Measurements from ENCODE around the gene PET100.

Gene PET100

DNA sequence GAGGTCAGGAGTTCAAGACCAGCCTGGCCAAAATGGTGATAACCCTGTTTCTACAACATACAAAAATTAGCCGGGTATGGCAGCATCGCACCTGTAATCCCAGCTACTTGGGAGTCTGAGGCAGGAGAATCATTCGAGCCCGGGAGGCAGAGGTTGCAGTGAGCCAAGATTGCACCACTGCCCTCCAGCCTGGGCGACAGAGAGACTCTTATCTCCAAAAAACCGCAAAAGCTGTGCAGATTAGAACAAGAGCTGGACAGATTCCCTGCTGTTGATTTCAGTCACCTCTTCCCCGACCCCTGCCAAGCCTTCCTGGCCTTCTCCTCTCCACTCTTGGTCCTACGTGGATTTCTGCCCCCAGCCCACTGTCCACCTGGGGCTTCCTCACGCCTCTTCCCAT lies 25.7 kb upstream of the PET100 start:
- Histone ChIP-seq H3K4me3 (ENCODE audit: low read length) (no peak overlapping the region), H3K36me3 (ENCODE audit: control insufficient read depth, low read depth, low read length) (peaks cover 5% of the 10 kb centered on the region), H3K9me3 (ENCODE audit: control insufficient read depth, low read depth, low read length) (no peaks in the 10 kb centered on the region), H3K27ac (ENCODE audit: low read length) (no peak overlapping the region), H3K27me3 (ENCODE audit: control insufficient read depth, insufficient read depth, low read length) (no peaks in the 10 kb centered on the region), H3K9ac (ENCODE audit: low read length) (no peak overlapping the region), H3K4me1 (ENCODE audit: control insufficient read depth, low read depth, low read length) (no peaks in the 10 kb centered on the region)

DNA sequence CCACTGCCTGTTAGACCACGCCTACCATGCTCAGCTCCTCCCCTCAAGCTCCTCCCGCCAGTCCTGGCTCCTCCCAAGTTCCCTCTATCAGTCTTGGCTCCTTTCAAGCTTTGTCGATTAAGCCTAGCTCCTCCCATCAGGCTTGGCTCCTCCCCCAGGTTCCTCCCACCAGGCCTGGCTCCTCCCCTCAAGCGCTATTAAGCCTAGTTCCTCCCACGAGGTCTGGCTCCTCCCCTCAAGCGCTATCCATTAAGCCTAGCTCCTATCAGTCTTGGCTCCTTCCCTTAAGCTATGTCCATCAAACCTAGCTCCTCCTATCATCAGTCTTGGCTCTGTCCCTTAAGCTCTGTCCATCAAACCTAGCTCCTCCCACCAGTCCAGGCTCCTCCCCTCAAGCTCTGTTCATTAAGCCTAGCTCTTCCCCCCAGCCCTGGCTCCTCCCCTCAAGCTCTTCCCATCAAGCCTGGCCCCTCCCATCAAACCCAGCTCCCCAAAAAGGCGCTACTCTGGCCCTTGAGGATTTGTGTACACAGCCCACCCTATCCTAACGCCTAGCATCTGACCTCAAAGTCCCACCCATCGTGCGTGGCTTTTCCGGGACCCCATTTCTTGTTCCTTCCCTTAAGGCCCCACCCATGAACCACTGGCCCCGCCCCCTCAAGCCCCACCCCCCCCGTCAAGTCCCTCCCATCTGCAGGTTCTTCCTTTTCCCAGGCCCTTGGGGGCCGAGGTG lies 23.9 kb upstream of the PET100 start:
- Histone ChIP-seq H3K4me3 (ENCODE audit: low read length) (no peak overlapping the region), H3K9me3 (ENCODE audit: control insufficient read depth, low read depth, low read length) (no peaks in the 10 kb centered on the region), H3K27me3 (ENCODE audit: control insufficient read depth, insufficient read depth, low read length) (no peaks in the 10 kb centered on the region), H3K9ac (ENCODE audit: low read length) (no peak overlapping the region), H3K4me1 (ENCODE audit: control insufficient read depth, low read depth, low read length) (no peaks in the 10 kb centered on the region), H3K36me3 (ENCODE audit: control insufficient read depth, low read depth, low read length) (peaks cover 5% of the 10 kb centered on the region), H3K27ac (ENCODE audit: low read length) (no peak overlapping the region)

DNA sequence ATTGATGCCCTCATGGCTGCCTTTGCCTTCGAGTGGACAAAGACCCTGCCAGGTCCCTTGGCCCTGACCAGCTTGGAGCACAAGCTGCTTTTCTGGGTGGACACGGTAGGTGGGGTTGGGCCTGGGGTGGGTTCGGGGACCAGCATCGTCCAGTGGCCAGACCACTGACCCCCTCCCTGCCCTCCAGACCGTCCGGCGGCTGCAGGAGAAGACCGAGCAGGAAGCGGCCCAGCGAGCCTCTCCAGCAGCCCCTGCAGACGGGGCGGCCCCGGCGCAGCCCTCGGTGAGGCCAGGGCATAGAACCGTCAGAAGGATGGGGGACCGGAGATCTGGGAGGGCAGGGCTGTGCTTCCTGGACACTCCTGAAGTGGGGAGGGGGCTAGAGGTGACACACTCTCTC lies 23.3 kb upstream of the PET100 start:
- peaks cover 5% of the 10 kb centered on the region for H3K36me3 ChIP-seq (ENCODE audit: control insufficient read depth, low read depth, low read length)
- H3K4me3 ChIP-seq (ENCODE audit: low read length), result no peak overlapping the region
- no peaks in the 10 kb centered on the region for H3K27me3 ChIP-seq (ENCODE audit: control insufficient read depth, insufficient read depth, low read length)
- no peak overlapping the region for H3K9ac ChIP-seq (ENCODE audit: low read length)
- H3K4me1 ChIP-seq (ENCODE audit: control insufficient read depth, low read depth, low read length), result no peaks in the 10 kb centered on the region
- H3K27ac ChIP-seq (ENCODE audit: low read length), result no peak overlapping the region
- no peaks in the 10 kb centered on the region for H3K9me3 ChIP-seq (ENCODE audit: control insufficient read depth, low read depth, low read length)

DNA sequence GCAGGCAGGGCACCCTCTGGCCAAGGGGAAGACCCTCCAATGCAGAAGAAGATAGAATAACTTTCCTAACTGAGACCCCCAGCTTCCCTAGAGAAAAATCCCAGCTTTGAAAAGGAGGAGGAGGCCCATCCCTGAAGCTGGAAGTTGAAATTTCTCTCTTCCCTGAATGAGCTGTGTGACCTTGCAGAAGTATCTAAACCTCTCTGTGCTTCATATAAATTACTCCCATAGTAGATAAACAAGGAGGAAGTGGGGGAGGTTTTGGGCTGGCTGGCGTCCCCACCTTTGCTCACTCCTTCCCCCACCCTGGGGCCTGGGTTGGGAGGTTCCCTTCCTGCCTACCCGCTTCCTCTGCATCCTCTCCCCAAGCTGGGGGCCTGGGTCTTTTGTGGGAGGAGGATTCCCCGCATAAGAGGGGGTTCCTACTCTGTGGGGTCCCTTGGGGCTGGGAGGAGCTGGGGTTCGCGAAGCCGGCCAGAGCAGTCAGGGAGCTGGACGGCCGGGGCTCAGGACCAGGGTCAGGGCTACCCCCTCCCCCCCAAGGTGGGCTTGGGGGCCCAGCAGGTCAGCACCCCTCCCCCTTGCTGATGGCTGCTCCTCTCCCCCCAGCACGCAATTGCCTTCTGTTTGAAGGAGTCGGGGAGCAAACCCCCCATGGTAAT lies 22.2 kb upstream of the PET100 start:
- Histone ChIP-seq H3K9ac (ENCODE audit: low read length) (no peak overlapping the region), H3K27ac (ENCODE audit: low read length) (no peak overlapping the region), H3K4me1 (ENCODE audit: control insufficient read depth, low read depth, low read length) (no peaks in the 10 kb centered on the region), H3K27me3 (ENCODE audit: control insufficient read depth, insufficient read depth, low read length) (no peaks in the 10 kb centered on the region), H3K4me3 (ENCODE audit: low read length) (no peak overlapping the region), H3K36me3 (ENCODE audit: control insufficient read depth, low read depth, low read length) (peaks cover 5% of the 10 kb centered on the region), H3K9me3 (ENCODE audit: control insufficient read depth, low read depth, low read length) (no peaks in the 10 kb centered on the region)

DNA sequence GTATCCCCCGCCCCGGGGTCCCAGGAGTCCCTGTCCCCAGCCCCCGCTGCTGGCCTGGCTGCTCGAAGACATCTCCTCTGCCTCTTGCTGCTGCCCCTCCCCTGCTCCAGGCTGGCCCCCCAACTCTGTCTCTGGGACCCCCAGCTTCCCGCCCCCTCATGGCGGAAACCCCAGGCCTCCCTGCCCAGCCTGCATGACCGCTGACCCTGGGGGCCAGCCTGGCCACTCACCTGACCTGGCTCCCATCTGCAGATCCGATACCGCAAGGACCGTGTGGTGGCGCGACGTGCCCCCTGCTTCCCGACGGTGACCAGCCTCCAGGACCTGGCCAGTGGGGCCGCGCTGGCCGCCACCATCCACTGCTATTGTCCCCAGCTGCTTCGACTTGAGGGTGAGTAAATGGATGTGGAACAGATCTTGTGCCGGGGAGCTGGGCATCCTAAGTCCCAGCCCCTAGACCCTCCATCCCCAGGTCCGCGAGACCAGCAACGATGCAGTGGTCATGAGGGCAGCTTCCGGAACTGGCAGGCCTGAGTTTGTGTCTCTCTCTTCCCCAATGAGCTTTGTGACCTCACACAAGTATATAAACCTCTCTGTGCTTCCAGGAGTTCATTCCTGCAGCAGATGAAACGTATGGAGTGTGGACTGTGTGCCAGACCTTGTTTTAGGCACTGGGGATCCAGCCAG lies 21.6 kb upstream of the PET100 start:
- no peak overlapping the region for H3K9ac ChIP-seq (ENCODE audit: low read length)
- H3K4me1 ChIP-seq (ENCODE audit: control insufficient read depth, low read depth, low read length), result no peaks in the 10 kb centered on the region
- no peaks in the 10 kb centered on the region for H3K27me3 ChIP-seq (ENCODE audit: control insufficient read depth, insufficient read depth, low read length)
- no peak overlapping the region for H3K27ac ChIP-seq (ENCODE audit: low read length)
- H3K9me3 ChIP-seq (ENCODE audit: control insufficient read depth, low read depth, low read length), result no peaks in the 10 kb centered on the region
- no peak overlapping the region for H3K4me3 ChIP-seq (ENCODE audit: low read length)
- peaks cover 5% of the 10 kb centered on the region for H3K36me3 ChIP-seq (ENCODE audit: control insufficient read depth, low read depth, low read length)

DNA sequence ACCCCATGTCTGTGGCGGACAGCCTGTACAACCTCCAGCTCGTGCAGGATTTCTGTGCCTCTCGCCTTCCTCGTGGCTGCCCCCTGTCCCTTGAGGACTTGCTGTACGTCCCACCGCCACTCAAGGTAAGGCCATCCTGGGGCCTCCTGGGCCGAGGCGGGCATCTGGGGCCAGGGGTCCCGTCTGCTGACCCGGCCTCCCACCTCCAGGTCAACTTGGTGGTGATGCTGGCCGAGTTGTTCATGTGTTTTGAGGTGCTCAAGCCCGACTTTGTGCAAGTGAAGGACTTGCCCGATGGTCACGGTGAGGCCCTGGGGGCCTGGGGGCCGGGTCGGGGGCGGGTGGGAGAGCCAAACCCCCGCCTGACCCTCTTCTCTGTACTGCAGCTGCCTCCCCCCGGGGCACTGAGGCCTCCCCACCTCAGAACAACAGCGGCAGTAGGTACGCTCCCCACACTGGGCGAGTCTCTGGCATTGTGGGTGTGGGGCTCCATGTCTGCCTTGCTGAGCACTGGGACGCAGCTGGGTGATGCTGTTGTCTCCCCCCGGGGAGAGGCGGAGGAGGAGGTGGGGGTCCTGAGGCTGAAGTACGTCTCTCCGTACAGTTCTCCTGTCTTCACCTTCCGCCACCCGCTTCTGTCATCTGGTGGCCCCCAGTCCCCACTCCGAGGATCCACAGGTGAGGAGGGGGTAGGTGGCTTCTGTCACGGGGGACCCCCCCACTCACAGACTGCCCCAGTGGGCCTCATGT lies 18.9 kb upstream of the PET100 start:
- Histone ChIP-seq H3K27me3 (ENCODE audit: control insufficient read depth, insufficient read depth, low read length) (no peaks in the 10 kb centered on the region), H3K9ac (ENCODE audit: low read length) (no peak overlapping the region), H3K4me3 (ENCODE audit: low read length) (no peak overlapping the region), H3K27ac (ENCODE audit: low read length) (no peak overlapping the region), H3K9me3 (ENCODE audit: control insufficient read depth, low read depth, low read length) (no peaks in the 10 kb centered on the region), H3K4me1 (ENCODE audit: control insufficient read depth, low read depth, low read length) (no peaks in the 10 kb centered on the region), H3K36me3 (ENCODE audit: control insufficient read depth, low read depth, low read length) (peaks cover 5% of the 10 kb centered on the region)

DNA sequence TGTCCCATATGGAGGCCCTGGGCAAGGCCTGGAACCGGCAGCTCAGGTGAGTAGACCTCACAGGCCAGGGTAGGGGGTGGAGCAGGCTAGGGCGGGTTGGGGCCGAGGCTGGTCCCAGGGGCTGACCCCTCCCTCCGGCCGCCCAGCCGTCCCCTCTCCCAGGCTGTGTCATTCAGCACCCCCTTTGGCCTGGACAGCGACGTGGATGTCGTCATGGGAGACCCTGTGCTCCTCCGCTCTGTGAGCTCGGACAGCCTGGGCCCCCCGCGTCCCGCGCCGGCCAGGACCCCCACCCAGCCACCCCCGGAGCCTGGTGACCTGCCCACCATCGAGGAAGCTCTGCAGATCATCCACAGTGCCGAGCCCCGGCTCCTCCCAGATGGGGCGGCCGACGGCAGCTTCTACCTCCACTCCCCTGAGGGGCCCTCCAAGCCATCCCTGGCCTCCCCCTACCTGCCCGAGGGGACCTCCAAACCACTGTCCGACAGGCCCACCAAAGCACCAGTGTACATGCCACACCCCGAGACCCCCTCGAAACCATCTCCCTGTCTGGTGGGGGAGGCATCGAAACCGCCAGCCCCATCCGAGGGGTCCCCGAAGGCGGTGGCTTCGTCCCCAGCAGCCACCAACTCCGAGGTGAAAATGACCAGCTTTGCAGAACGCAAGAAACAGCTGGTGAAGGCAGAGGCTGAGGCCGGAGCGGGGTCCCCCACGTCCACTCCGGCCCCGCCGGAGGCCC lies 17.9 kb upstream of the PET100 start:
- H3K9ac ChIP-seq (ENCODE audit: low read length), result no peak overlapping the region
- no peaks in the 10 kb centered on the region for H3K4me1 ChIP-seq (ENCODE audit: control insufficient read depth, low read depth, low read length)
- no peaks in the 10 kb centered on the region for H3K9me3 ChIP-seq (ENCODE audit: control insufficient read depth, low read depth, low read length)
- H3K27ac ChIP-seq (ENCODE audit: low read length), result no peak overlapping the region
- no peaks in the 10 kb centered on the region for H3K27me3 ChIP-seq (ENCODE audit: control insufficient read depth, insufficient read depth, low read length)
- H3K36me3 ChIP-seq (ENCODE audit: control insufficient read depth, low read depth, low read length), result peaks cover 5% of the 10 kb centered on the region
- no peak overlapping the region for H3K4me3 ChIP-seq (ENCODE audit: low read length)

DNA sequence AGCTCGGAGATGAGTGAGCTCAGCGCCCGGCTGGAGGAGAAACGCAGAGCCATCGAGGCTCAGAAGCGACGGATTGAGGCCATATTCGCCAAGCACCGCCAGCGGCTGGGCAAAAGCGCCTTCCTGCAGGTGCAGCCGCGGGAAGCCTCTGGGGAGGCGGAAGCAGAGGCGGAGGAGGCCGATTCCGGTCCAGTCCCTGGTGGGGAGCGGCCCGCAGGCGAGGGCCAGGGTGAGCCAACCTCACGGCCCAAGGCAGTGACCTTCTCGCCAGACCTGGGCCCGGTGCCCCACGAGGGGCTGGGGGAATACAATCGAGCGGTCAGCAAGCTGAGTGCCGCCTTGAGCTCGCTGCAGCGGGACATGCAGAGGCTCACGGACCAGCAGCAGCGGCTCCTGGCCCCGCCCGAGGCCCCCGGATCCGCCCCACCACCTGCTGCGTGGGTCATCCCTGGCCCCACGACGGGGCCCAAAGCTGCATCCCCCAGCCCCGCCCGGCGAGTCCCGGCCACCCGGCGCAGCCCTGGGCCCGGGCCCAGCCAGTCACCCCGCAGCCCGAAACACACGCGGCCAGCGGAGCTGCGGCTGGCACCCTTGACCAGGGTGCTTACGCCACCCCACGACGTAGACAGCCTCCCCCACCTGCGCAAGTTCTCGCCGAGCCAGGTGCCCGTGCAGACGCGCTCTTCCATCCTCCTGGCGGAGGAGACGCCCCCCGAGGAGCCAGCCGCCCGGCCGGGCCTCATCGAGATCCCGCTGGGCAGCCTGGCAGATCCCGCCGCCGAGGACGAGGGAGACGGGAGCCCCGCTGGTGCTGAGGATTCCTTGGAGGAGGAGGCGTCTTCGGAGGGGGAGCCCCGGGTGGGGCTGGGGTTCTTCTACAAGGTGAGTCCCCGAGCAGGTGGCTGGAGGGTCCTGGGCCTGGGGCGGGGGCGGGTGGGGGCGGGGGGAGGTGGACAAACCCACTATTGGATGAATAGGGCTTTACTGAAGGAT lies 17.0 kb upstream of the PET100 start:
- H3K36me3 ChIP-seq (ENCODE audit: control insufficient read depth, low read depth, low read length), result peaks cover 11% of the 10 kb centered on the region
- no peaks in the 10 kb centered on the region for H3K9me3 ChIP-seq (ENCODE audit: control insufficient read depth, low read depth, low read length)
- H3K4me3 ChIP-seq (ENCODE audit: low read length), result no peak overlapping the region
- no peak overlapping the region for H3K9ac ChIP-seq (ENCODE audit: low read length)
- no peak overlapping the region for H3K27ac ChIP-seq (ENCODE audit: low read length)
- no peaks in the 10 kb centered on the region for H3K4me1 ChIP-seq (ENCODE audit: control insufficient read depth, low read depth, low read length)
- H3K27me3 ChIP-seq (ENCODE audit: control insufficient read depth, insufficient read depth, low read length), result no peaks in the 10 kb centered on the region

DNA sequence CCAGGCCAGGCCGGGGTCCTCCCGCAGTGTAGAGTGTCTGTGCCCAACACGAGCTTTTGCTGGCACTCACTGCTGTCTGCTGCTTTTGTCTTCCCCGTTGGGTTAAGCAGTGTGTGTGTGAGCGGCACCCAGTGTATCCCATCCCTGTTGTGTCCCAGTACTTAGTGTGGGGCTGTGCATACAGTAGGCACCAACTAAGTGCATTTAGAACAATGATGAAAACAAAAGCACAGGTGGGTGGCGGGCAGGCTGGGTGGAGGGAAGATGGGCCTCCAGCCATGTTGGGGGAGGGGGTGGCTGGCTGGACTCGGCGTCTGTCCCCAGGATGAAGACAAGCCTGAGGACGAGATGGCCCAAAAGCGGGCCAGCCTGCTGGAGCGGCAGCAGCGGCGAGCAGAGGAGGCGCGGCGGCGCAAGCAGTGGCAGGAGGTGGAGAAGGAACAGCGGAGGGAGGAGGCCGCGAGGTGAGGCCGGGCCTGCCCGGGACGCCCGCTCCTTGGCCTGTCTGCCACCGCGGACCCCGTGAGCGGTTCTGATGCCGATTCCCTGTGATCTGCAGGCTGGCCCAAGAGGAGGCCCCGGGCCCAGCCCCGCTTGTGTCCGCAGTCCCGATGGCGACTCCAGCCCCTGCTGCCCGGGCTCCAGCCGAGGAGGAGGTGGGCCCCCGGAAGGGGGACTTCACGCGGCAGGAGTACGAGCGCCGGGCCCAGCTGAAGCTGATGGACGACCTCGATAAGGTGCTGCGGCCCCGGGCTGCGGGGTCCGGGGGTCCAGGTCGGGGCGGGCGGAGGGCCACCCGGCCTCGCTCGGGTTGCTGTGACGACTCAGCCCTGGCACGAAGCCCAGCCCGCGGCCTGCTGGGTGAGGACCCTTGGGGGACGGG lies 14.5 kb upstream of the PET100 start:
- peaks cover 13% of the 10 kb centered on the region for H3K36me3 ChIP-seq (ENCODE audit: control insufficient read depth, low read depth, low read length)
- no peak overlapping the region for H3K4me3 ChIP-seq (ENCODE audit: low read length)
- H3K4me1 ChIP-seq (ENCODE audit: control insufficient read depth, low read depth, low read length), result no peaks in the 10 kb centered on the region
- no peak overlapping the region for H3K27ac ChIP-seq (ENCODE audit: low read length)
- no peaks in the 10 kb centered on the region for H3K9me3 ChIP-seq (ENCODE audit: control insufficient read depth, low read depth, low read length)
- H3K27me3 ChIP-seq (ENCODE audit: control insufficient read depth, insufficient read depth, low read length), result no peaks in the 10 kb centered on the region
- no peak overlapping the region for H3K9ac ChIP-seq (ENCODE audit: low read length)

All from iPS-18a (cell line).